Neural cell (in vitro differentiated cells): ENCODE results near the gene KLHL3.

ENCODE experiments used
- CTCF ChIP-seq: fragments of 450-650 bp; IDR thresholded peaks from 2 replicates; pipeline ENCODE4 v1.5.1; 2014; ENCODE audit warnings: antibody characterized with exemption, mild to moderate bottlenecking, moderate library complexity; ENCODE audit not compliant: poor library complexity, severe bottlenecking
- EZH2 ChIP-seq: fragments of 200-600, 300-800 bp; shearing (Covaris generic), sonication (generic); IDR thresholded peaks from 2 replicates; pipeline ENCODE4 v1.6.1; 2014; ENCODE audit warnings: antibody characterized with exemption, low read length, borderline replicate concordance, mild to moderate bottlenecking; ENCODE audit not compliant: insufficient read depth, poor library complexity, severe bottlenecking
- MXI1 ChIP-seq: fragments of 450-650 bp; conservative IDR thresholded peaks from 2 replicates; pipeline ENCODE4 v1.6.1; 2014; ENCODE audit warnings: antibody characterized with exemption, mild to moderate bottlenecking; ENCODE audit not compliant: poor library complexity, severe bottlenecking
- TAF1 ChIP-seq: IDR thresholded peaks from 2 replicates; pipeline ENCODE4 v1.6.1; 2012; ENCODE audit warnings: low read depth

GRCh38 chr5:137734962-137735554 lies 831 bp downstream of the KLHL3 start:
- no peak for TF ChIP-seq CTCF
- TF ChIP-seq EZH2: no peak
- peak; percentile 90 for TF ChIP-seq MXI1
- TF ChIP-seq TAF1: peak; percentile 18
